Heart left ventricle (tissue), 16 donors: ENCODE results near the gene PPP1R37. TPM values are rescaled to one million over a fixed set of nuclear protein-coding genes. Genes with fewer than 3 reads are reported as not detected.

ENCODE experiments used
- ATAC-seq, 4 donors: fragments of 200-7000 bp; cut with Tn5 transposase; one replicate each; pipeline ENCODE4 v1.9.1; 2020 to 2022; ENCODE audit warnings: moderate library complexity in 4 of 4, mild to moderate bottlenecking in 3 of 4, moderate number of reproducible peaks in 1 of 4
- DNase-seq, 5 donors: peaks; one replicate each; pipeline ENCODE4 v3.0.0-alpha.2; 2020
- H3K27ac ChIP-seq, 12 donors: fragments of 200-600 bp; sonication (generic) in 4 of 12; one replicate each; pipeline versions ENCODE4 v1.5.0 to v1.8.0; 2016 to 2022; ENCODE audit warnings: mild to moderate bottlenecking in 2 of 12
- H3K27me3 ChIP-seq, 9 donors: fragments of 200-600 bp; sonication (generic) in 2 of 9; one replicate each; pipeline versions ENCODE4 v1.5.1 to v1.8.0; 2016 to 2022; ENCODE audit warnings: mild to moderate bottlenecking in 3 of 9
- H3K36me3 ChIP-seq, 9 donors: fragments of 200-600 bp; sonication (generic) in 2 of 9; one replicate each; pipeline versions ENCODE4 v1.5.0 to v1.8.0; 2018 to 2022; ENCODE audit warnings: mild to moderate bottlenecking in 2 of 9
- H3K4me1 ChIP-seq, 12 donors: fragments of 200-600 bp; sonication (generic) in 4 of 12; one replicate each; pipeline versions ENCODE4 v1.5.0 to v1.8.0; 2016 to 2022; ENCODE audit warnings: mild to moderate bottlenecking in 3 of 12
- H3K4me3 ChIP-seq, 12 donors: fragments of 200-600 bp; sonication (generic) in 4 of 12; one replicate each; pipeline versions ENCODE4 v1.5.0 to v1.8.0; 2017 to 2022; ENCODE audit warnings: mild to moderate bottlenecking in 9 of 12, moderate library complexity in 4 of 12
- H3K9me3 ChIP-seq, 12 donors: fragments of 200-600 bp; sonication (generic) in 4 of 12; one replicate each; pipeline versions ENCODE4 v1.5.0 to v1.8.0; 2016 to 2022; ENCODE audit warnings: mild to moderate bottlenecking in 1 of 12
- CTCF ChIP-seq, 12 donors: fragments of 200-600 bp; sonication (generic) in 4 of 12; IDR thresholded peaks; one replicate each; pipeline versions ENCODE4 v1.5.0 to v1.8.0; 2018 to 2022; ENCODE audit warnings: antibody characterized with exemption in 12 of 12, mild to moderate bottlenecking in 5 of 12
- POLR2A ChIP-seq, 2 donors: fragments of 450-650 bp; IDR thresholded peaks; one replicate each; pipeline ENCODE4 v1.6.1; 2017; ENCODE audit warnings: antibody characterized with exemption in 2 of 2, mild to moderate bottlenecking in 2 of 2, moderate library complexity in 2 of 2
- WGBS, 4 donors: extraction: QIAGEN DNeasy Blood & Tissue Kit in 2 of 4; methylation state at CpG; one replicate each; pipeline versions ENCODE4 v1.1.5 to v1.1.7; 2013 to 2018; 5-methylcytosine and 5-hydroxymethylcytosine counted together
- intact Hi-C, 10 donors: fragments of 100-400 bp; cut with DNase I; formaldehyde crosslinking; loops; one replicate each; pipeline versions ENCODE4 v1.11.1 to v1.14.2; 2022
- polyA plus RNA-seq, 2 donors: library from polyadenylated mRNA; stranded (reverse); fragments of 200-250 nt; gene quantifications; one replicate each; pipeline ENCODE4 v1.2.3, GENCODE V29; 2013
- total RNA-seq, 9 donors: library from RNA; depleted of rRNA in 2 of 9; stranded (reverse); fragments of >200 nt in 2 of 9; fragmentation: NEBNext Ultra II Directional in 3 of 9; extraction: Animal tissue kit (Norgen Biotek cat#: 25700) in 3 of 9; gene quantifications; one replicate each; pipeline versions ENCODE4 v1.1.0 to v1.2.4, GENCODE V29; 2016 to 2023
- donor health status: ischemic (EF 13 %, LVEDD 7.1; RV severe dilation, severe dysfunction).
- donor health status: healthy with polysubstance abuse.
- donor health status: DM: no; HTN: yes; CAD: no.
- donor health status: DM: no; HTN: no; CAD: no.
- donor health status: ischemic (EF 25% LVEDD 6.9; RV normal size, moderate dysfunction).
- donor health status: ischemic (EF 25% LVEDD 5.7; RV mildly dilated, moderate dysfunction).
- donor health status: healthy.
- donor health status: DM: yes; HTN: yes; CAD: no.
- donor health status: ischemic (EF 35%, LVEDD 5.7; RV mildly dilated, moderate dysfunction).
- donor health status: nonischemic (EF 11% LVEDD 7.7; RV severe dilation, severe dysfunction).
- donor health status: DM: yes; HTN: yes; CAD: no.
- donor health status: PGD.
- donor health status: ischemic (EF 29% LVEDD 5.4; RV normal size, mild dysfunction).
- donor health status: nonischemic (EF 23%, LVEDD 6.1; RV moderate dilation, normal function).

Gene PPP1R37
- total and polyA plus RNA-seq, 11 donors = 16.0 to 33.7 (median 18.9) TPM

- WGBS, 4 donors = 93 to 97% (median 95%) methylated on average over 27 to 54 of the region's 54 CpGs
- intact Hi-C loops = no loop called here
- Histone ChIP-seq H3K9me3 (no peaks in the 10 kb centered on the region), H3K27ac (no peak overlapping the region), H3K27me3 (peaks cover 0 to 1% (median 0%) of the 10 kb centered on the region in 9 donors), H3K4me3 (no peak overlapping the region), H3K36me3 (peaks cover 0 to 60% (median 39%) of the 10 kb centered on the region in 9 donors), H3K4me1 (no peaks in the 10 kb centered on the region)
- no peak for ATAC-seq
- DNase-seq = no peak
- no peak for TF ChIP-seq CTCF (IDR thresholded peaks at IDR 0.05)
- TF ChIP-seq POLR2A (IDR thresholded peaks at IDR 0.05) = no peak
These were observed 52.6 kb downstream of the PPP1R37 start for GRCh38 chr19:45145270-45146189.

GRCh38 chr19:45146251-45146650 is 53.3 kb downstream of the PPP1R37 start:
- Histone ChIP-seq H3K27me3 (peaks cover 0 to 8% (median under 1%) of the 10 kb centered on the region in 9 donors), H3K4me1 (no peaks in the 10 kb centered on the region), H3K9me3 (no peaks in the 10 kb centered on the region), H3K36me3 (peaks cover 0 to 55% (median 33%) of the 10 kb centered on the region in 9 donors), H3K4me3 (no peak overlapping the region), H3K27ac (no peak overlapping the region)
- no peak for TF ChIP-seq POLR2A (IDR thresholded peaks at IDR 0.05)
- no peak for DNase-seq
- 82 to 92% (median 89%) methylated on average over 10 to 13 of the region's 13 CpGs for WGBS, 4 donors
- ATAC-seq = no peak
- intact Hi-C loops = no loop called here

GRCh38 chr19:45146741-45147205 is 53.8 kb downstream of the PPP1R37 start:
- 89 to 97% (median 96%) methylated on average over 17 to 18 of the region's 18 CpGs for WGBS, 4 donors
- no peak for DNase-seq
- no peak overlapping the region for H3K4me3 ChIP-seq
- H3K27ac ChIP-seq = no peak overlapping the region
- peaks cover 0 to 14% (median 6%) of the 10 kb centered on the region in 9 donors for H3K27me3 ChIP-seq
- no peak for TF ChIP-seq POLR2A (IDR thresholded peaks at IDR 0.05)
- no peak for TF ChIP-seq CTCF (IDR thresholded peaks at IDR 0.05)
- ATAC-seq = no peak
- no peaks in the 10 kb centered on the region for H3K9me3 ChIP-seq
- intact Hi-C loops = no loop called here
- H3K4me1 ChIP-seq = peaks cover 0 to 2% (median 1%) of the 10 kb centered on the region in 12 donors
- H3K36me3 ChIP-seq = peaks cover 0 to 50% (median 30%) of the 10 kb centered on the region in 9 donors

- WGBS, 4 donors = 84 to 93% (median 88%) methylated on average over 11 to 18 of the region's 18 CpGs
These were observed 55.1 kb downstream of the PPP1R37 start for GRCh38 chr19:45147835-45148676.

More at GRCh38 chr19:45147835-45148676, 55.1 kb downstream of the PPP1R37 start:
- TF ChIP-seq CTCF (IDR thresholded peaks at IDR 0.05) (no peak), POLR2A (IDR thresholded peaks at IDR 0.05) (no peak)
- DNase-seq (no peak), ATAC-seq (no peak)
- Histone ChIP-seq H3K36me3 (peaks cover 0 to 38% (median 19%) of the 10 kb centered on the region in 9 donors), H3K9me3 (no peaks in the 10 kb centered on the region), H3K4me3 (no peak overlapping the region), H3K4me1 (peaks cover 7 to 15% (median 13%) of the 10 kb centered on the region in 12 donors), H3K27ac (no peak overlapping the region), H3K27me3 (peaks cover 3 to 23% (median 15%) of the 10 kb centered on the region in 9 donors)
- intact Hi-C loops = no loop called here
